NK-92 (cell line): ENCODE data around the gene PRIM1.
"Not testable (repeated sequence)": the region's sequence is repeated elsewhere in the genome, so short reads cannot be mapped to it uniquely, and the experiment has no call there.

Experiments
- DNase-seq: peaks from one replicate; lab custom pipeline; 2025; ENCODE audit not compliant: unreplicated experiment; lab: John Stamatoyannopoulos, UW

Gene PRIM1

DNA sequence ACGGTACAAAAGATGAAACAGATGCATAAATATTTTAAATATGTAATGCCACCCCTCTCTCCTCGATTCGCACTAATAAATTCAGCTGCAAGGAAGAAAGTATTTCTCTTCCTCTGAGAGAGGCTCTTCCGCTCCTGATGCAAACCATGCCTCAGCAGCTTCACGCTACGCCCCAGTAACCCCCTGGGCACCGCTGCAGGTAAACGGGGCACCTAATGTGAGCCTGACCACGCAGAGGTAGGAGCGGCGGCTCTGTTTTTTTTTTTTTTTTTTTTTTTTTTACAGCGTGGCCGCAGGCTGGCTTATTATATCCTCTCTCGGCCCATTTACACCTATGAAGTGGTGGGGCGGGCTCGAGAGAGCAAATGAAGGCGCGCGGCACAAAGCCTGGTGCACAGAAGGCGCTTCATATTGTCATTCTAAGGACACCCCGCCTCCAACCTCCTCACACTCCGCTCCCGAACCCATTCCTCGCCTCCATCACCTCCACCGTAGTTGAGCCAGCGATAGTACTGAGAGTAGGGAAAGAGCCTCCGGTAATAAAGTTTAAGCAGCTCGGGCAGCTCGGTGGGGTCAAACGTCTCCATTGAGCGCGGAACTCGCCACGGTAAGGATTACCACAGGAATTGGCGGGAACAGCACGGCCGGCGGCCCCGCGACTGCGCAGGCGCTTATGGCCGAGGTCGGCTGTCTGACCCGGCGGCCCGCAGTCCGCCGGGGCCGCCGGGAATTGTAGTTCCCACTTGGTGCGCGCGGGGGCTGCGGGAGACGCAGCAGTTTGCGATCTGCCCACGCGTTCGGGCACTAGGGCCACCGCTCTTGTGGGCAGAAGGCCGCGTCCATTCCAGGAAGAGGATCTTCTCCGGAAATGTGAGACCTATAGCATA, at the start of gene PRIM1:
TSS of gene PRIM1 (minus strand) at position 612 of the 887 bp plus-strand sequence. CDS start at position 587, 25 bp downstream.
- DNase-seq: no peak

DNA sequence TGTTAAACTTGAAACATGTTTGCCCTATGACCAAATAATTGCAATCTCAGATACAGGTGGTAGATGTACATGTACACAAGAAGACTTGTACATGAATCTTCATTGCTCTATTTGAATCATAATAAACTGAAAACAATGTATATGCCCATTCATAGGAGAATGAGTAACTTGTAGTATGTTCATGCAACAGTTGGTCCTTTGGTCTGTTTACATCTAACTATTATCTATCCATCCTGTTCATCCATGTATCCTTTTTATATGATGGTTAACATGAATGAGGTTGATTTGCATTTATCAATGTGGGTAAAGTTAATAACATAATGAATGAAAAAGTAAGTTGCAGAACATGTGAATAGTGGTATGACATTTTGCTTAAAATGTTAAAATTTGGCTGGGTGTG, 48.1 kb upstream of the PRIM1 start:
- no peak for DNase-seq

DNA sequence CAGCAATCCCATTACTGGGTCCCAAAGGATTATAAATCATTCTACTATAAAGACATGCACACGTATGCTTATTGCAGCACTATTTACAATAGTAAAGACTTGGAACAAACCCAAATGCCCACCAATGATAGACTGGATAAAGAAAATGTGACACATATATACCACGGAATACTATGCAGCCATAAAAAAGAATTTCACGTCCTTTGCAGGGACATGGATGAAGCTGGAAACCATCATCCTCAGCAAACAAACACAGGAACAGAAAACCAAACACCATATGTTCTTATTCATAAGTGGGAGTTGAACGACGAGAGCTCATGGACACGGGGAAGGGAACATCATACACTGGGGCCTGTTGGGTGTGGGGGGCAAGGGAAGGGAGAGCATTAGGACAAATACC, 47.2 kb upstream of the PRIM1 start:
- not testable (repeated sequence) for DNase-seq

DNA sequence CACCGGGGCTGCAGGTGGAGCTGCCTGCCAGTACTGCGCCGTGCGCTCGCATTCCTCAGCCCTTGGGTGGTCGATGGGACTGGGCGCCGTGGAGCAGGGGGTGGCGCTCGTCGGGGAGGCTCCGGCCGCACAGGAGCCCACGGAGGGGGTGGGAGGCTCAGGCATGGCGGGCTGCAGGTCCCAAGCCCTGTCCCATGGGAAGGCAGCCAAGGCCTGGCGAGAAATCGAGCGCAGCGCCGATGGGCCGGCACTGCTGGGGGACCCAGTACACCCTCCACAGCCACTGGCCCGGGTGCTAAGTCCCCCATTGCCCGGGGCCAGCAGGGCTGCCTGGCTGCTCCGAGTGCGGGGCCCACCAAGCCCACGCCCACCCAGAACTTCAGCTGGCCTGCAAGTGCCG, 43.7 kb upstream of the PRIM1 start:
- DNase-seq: not testable (repeated sequence)

DNA sequence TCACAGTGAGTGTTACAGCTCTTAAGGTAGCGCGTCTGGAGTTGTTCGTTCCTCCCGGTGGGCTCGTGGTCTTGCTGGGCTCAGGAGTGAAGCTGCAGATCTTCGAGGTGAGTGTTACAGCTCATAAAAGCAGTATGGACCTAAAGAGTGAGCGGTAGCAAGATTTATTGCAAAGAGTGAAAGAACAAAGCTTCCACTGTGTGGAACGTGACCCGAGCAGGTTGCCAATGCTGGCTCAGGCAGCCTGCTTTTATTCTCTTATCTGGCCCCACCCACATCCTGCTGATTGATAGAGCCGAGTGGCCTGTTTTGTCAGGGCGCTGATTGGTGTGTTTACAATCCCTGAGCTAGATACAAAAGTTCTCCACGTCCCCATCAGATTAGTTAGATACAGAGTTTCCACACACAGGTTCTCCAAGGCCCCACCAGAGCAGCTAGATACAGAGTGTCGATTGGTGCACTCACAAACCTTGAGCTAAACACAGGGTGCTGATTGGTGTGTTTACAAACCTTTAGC, 43.0 kb upstream of the PRIM1 start:
- not testable (repeated sequence) for DNase-seq

DNA sequence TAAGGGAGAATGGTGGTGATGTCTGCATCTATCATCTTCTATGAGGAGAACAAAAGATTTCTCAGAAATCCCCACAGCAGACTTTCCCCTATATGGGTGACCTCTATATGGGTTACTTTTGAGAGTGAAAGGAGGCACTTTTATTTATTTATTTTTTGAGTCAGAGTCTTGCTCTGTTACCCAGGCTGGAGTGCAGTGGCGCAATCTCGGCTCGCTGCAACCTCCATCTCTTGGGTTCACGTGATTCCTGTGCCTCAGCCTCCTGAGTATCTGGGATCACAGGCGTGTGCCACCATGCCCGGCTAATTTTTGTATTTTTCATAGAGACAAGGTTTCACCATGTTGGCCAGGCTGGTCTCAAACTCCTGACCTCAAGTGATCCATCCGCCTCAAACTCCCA, 41.0 kb upstream of the PRIM1 start:
- DNase-seq: not testable (repeated sequence)

DNA sequence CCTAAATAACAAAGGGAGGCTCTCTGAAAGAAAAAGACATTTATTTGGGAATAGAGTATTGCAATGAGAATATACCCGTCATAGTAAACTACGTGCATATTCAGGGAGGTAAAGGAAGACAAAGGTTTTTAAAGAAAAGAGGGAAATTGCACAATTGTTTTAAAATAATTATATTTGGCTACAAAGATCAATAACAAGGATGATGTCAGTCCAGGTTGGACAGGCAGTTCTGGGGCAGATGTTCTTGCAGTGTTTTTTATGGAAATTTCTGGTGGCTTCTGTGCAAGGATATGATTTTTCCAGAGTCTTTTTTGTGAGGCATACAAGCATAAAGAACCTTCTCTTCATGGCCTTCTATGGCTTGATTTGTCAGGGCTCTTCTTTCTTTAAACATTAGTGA, 40.6 kb upstream of the PRIM1 start:
- no peak for DNase-seq

DNA sequence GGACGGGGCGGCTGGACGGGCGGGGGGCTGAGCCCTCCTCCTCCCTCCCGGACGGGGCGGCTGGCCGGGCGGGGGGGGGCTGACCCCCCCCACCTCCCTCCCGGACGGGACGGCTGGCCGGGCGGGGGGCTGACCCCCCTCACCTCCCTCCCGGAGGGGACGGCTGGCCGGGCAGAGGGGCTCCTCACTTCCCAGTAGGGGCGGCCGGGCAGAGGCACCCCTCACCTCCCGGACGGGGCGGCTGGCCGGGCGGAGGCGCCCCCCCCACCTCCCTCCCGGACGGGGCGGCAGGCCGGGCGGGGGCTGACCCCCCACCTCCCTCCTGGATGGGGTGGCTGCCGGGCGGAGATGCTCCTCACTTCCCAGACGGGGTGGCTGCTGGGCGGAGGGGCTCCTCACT, 37.3 kb upstream of the PRIM1 start:
- not testable (repeated sequence) for DNase-seq

DNA sequence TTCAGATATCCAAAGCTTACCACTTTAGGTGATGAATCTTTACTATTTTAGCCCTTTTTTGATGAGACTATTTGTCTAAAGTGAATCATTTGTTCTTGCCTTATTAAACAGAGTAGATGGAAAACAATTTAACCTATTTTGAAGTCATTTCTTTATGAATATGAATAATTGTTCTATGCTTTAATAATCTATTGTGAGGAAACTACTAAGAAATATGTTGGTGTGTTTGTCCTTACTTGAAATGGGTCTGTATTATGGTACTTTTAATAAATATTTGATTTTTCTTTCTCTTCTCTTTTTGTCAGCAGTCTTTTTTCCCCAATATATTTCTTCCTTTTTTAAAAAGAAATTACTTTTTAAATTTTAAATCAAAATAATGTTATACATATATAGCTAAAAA, 35.4 kb upstream of the PRIM1 start:
- no peak for DNase-seq

DNA sequence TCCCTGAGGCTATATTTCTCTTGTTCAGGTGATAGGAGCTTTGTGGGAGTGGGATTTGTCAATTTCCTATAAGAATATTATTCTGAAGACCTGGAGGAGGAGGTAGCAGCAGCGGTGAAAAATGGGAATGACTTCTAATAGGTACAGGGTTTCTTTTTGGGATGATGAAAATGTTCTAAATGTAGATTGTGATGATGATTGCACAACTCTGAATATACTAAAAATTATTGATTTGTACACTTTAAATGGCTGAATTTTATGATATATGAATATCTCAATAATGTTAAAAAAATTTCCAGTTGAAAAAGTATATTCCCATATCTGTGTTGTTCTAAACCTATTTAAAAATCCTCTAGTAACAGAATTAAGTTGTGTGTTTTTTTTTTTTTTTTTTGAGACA, 33.8 kb upstream of the PRIM1 start:
- no peak for DNase-seq

DNA sequence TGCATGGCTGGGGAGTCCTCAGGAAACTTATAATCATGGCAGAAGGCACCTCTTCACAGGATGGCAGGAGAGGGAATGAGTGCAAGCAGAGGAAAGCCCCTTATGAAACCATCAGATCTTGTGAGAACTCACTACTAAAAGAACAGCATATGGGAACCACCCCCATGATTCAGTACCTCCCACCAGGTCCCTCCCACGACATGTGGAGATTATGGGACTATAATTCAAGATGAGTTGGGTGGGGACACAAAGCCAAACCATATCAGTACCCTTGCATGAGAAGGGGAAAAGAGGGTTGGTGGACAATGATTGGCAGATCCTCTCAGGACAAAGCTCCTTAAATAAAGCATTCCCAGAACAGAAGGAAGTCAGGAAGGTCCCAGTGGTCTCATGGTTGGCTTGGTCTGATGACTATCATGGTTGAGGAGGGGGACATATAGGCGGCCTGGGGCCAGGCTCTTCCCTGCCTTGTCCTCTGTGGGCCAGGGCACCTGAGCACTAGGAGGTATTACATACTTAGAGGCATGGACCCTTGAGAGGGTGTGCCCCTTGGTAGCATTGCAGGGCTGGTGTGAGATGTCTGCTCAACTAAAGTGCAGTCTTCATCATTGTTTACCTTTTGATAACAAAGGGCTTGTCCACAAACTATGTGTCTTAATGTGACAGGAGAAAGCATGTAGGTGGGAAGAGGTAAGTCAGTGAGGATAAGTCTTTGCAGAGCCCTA, 33.2 kb upstream of the PRIM1 start:
- no peak for DNase-seq

DNA sequence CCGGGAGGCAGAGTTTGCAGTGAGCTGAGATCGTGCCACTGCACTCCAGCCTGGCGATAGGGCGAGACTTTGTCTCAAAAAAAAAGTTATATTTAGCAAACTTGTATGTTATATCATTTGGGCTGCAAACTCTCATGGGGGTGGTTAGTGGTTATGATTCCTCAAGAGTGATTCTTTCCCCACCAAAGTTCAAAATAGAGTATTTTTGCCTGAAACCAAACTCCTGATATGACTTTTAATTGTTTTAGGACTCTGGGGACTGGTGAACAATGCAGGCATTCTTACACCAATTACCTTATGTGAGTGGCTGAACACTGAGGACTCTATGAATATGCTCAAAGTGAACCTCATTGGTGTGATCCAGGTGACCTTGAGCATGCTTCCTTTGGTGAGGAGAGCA, 29.6 kb upstream of the PRIM1 start:
- DNase-seq: no peak

DNA sequence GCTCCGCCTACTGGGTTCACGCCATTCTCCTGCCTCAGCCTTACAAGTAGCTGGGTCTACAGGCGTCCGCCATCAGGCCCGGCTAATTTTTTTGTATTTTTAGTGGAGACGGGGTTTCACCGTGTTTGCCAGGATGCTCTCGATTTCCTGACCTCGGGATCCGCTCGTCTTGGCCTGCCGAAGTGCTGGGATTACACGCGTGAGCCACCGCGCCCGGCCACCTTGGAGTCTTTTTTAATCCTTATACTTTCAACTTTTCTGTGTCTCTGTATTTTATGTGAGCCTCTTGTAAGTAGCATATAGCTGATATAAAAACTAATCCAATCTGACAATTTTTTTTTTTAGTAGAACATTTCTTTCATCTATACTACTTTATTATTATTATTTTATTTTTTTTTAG, 26.6 kb upstream of the PRIM1 start:
- no peak for DNase-seq

DNA sequence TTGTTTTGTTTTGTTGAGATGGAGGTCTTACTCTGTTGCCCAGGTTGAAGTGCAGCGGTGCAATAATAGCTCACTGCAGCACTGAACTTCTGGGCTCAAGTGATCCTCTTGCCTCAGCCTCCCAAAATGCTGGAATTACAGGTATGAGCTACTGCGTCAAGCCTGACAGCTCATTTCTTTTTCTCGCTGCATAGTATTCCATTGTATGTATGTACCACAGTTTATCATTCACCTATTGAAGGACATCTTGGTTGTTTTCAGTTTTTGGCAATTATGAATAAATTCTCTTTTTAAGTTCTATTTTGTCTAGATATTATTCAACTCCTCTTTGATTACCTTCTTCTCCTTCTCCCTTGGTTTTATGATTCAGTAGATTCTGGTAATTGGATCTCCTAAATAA, 24.5 kb upstream of the PRIM1 start:
- DNase-seq: no peak

DNA sequence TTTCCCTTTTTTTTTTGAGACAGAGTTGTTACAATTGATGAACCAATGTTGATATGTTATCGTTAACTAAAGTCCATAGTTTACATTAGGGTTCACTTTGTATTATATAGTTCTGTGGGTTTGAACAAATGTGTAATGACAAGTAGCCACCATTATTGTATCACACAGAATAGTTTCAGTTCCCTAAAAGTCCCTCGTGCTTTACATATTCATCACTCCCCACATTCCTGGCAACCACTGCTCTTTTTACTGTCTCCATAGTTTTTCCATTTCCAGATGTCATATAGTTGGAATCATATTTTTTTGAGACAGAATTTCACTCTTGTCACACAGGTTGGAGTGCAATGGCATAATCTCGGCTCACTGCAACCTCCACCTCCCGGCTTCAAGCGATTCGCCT, 23.5 kb upstream of the PRIM1 start:
- DNase-seq: no peak

DNA sequence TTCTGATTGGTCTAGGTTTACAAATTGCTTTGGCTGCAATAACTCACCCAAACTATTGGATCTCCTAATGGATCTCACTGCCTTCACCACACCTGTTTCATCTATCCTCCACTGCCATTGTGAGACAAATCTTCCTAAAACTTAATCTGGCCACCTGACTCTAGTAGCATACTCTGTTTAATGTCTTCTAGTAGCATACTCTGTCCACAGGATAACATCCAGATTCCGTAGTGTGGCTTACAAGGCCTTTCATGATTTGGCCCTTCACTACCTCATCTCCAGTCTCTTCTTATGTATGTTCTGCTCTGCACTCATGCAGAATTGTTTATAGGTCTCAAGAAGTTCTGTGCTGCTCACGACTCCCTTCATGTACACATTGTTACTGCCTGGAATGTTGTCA, 21.0 kb upstream of the PRIM1 start:
- no peak for DNase-seq

DNA sequence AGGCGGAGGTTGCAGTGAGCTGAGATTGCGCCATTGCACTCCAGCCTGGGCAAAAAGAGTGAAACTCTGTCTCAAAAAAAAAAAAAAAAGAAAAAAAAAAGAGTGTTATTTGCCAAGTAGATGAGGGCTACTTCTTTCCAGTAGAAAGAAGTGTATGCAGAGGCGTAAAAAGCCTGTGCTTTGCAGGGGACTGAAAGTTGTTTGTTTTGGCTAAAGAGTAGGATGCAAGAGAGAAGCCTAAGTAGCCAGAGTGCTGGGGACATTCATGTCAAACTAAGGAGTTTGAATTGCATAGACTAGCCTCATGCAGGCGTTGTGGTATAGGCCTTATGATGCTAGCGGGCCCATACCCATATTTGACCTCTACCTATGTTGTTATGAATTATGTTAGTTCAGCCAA, 20.5 kb upstream of the PRIM1 start:
- no peak for DNase-seq

DNA sequence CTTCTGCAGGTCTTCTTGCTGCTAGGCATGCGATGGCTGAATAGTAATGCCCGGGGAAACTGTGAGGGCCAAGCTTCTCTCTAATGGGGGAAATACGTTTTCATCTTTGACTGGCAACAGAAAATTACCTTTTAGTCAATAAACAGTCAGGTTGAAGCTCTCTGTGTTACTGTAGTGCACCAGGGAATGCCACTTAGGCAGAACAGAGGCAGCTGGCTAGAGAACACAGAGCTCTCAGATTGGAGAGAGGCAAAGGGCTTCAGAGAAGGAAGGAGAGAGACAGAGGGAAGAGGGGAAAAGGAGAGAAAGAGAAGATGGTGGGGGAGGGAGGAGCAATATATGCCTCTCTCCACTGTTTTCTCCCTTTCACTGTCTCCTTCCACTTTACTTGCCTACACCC, 17.7 kb upstream of the PRIM1 start:
- DNase-seq: no peak

DNA sequence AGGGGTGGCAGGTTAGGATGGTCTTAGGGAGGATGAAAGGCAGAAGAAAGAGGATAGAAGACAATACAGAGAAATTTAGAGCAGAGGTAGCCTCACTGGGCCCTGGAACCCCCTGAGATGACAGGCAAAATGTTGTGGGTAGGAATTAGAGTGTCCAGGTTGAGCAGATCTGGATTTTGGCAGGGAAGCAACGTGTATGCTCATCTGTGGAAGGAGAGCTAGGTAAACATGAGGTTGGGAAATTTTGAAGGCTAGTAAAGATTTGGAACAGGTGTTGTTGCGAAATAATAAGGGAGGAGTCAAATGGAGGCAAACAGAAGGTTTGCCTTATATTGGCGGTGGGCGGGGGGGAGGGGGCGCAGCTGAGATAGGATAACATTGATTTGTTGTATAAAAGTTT, 16.3 kb upstream of the PRIM1 start:
- DNase-seq: no peak

DNA sequence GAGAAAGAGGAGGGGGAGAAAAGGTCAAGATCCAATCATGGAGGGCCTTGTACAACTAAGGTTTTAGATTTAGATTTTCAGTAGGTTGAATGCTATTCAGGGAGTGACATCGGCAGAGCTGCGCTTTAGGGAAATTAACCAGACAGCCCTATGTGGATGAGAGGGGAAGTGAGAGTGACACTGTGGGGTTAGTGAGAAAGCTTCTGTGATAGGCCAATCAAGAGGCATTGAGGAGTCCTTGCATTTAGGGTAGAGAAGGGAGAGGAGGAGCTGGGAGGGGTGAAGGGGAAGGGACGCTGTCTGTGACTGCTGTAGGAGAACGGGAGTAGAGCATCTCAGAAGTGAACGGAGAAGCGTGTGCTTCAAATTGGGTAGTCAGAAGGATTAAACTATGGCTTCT, 14.4 kb upstream of the PRIM1 start:
- no peak for DNase-seq

DNA sequence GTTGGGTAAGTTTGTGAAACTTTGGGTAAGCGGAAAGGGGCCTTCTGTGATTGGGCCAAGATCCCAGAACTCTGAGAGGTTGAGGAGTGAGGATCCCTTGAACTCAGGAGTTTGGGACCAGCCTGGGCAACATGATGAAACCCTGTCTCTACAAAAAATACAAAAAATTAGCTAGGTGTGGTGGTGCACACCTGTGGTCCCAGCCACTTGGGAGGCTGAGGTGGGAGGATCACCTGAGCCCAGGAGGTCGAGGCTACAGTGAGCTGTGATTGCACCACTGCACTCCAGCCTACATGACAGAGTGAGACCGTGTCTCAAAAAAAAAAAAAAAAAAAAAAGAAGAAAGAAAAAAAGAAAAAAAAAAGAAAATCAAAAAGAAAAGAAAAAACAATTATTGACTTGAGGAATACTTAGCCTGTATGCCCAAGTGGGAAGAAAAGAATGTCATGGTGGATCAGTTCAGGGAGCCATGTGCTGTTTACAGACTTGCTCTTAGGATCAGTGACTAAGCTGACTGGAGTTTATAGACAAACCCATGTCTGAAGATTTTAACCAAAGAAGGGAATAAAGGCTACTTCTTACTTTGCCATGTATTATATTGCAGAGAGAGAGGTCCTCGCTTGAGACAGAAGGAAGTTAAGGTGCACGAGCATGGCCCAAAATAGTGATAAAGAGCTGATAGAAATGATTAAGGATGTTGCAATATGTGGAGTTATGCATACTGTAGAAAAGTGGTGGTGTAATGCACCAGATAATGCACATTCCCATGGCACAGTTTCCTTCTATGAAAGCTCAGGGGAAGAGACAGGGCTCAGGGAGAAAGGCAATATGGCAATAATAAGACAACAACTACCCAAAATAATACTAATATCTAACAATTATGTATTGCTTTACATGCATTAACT, 11.9 kb upstream of the PRIM1 start:
- DNase-seq: no peak
